SK-MEL-5 (cell line): ENCODE results near the gene THAP8. TPM values are rescaled to one million over a fixed set of nuclear protein-coding genes. Genes with fewer than 3 reads are reported as not detected.
"Not testable (repeated sequence)": the region's sequence is repeated elsewhere in the genome, so short reads cannot be mapped to it uniquely, and the experiment has no call there.

Experiments
- DNase-seq: peaks from one replicate; pipeline ENCODE4 v3.0.0-alpha.2; 2016; ENCODE audit warnings: low read depth, low spot score
- in situ Hi-C: cut with HindIII; loops from 2 replicates; pipeline ENCODE4 v1.10.0; 2016; ENCODE audit warnings: low sequenced_read_pairs, high pct_unique_total_duplicates, low pct_unique_long_range_greater_than_20kb
- total RNA-seq: library from RNA; depleted of rRNA; stranded (reverse); fragments of >200 nt; shearing (Covaris generic); gene quantifications from 2 replicates; pipeline ENCODE4 v1.2.3, GENCODE V29; 2014

The THAP8 gene
- total RNA-seq, 1 experiment from 2014 or later = 1.6 TPM

- DNase-seq = no peak
- in situ Hi-C loops = no loop called here
These were observed 10.1 kb downstream of the THAP8 start for GRCh38 chr19:36043952-36044351.

GRCh38 chr19:36041831-36042230 is 12.3 kb downstream of the THAP8 start:
- in situ Hi-C loops = no loop called here
- no peak for DNase-seq

DNA sequence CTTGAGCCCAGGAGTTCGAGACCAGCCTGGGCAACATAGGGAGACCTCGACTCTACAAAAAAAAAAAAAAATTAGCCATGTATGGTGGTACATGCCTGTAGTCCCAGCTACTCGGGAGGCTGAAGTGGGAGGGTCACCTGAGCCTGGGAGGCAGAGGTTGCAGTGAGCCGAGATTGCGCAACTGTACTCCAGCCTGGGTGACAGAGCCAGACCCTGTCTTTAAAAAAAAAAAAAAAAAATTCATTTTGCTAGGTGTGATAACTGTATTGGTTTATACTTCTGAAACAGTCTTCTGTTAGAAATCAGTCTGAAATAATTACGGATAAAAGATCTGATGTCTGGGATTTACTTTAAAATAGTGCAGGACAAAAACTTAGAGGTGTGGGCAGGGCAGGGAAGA is 13.0 kb downstream of the THAP8 start:
- in situ Hi-C loops, DNase-seq: not testable (repeated sequence)

- in situ Hi-C loops = no loop called here
- DNase-seq = no peak
These were observed 13.6 kb downstream of the THAP8 start for GRCh38 chr19:36040495-36040894.

GRCh38 chr19:36032251-36033104 is 21.6 kb downstream of the THAP8 start, which contains the start of gene CLIP3:
TSS of gene CLIP3 (minus strand) at chr19:36032873. CDS start at chr19:36032357, 516 bp downstream.
- in situ Hi-C loops = no loop called here
- DNase-seq = peak; percentile 55

GRCh38 chr19:36031308-36031707 is 22.8 kb downstream of the THAP8 start:
- in situ Hi-C loops = no loop called here
- DNase-seq = no peak

GRCh38 chr19:36030264-36031148 is 23.6 kb downstream of the THAP8 start:
- DNase-seq = no peak
- in situ Hi-C loops = no loop called here

- peak; percentile 50 for DNase-seq
- in situ Hi-C loops = no loop called here
These were observed 25.6 kb downstream of the THAP8 start for GRCh38 chr19:36028313-36029041.

GRCh38 chr19:36027696-36028095 is 26.4 kb downstream of the THAP8 start:
- in situ Hi-C loops = no loop called here

DNA sequence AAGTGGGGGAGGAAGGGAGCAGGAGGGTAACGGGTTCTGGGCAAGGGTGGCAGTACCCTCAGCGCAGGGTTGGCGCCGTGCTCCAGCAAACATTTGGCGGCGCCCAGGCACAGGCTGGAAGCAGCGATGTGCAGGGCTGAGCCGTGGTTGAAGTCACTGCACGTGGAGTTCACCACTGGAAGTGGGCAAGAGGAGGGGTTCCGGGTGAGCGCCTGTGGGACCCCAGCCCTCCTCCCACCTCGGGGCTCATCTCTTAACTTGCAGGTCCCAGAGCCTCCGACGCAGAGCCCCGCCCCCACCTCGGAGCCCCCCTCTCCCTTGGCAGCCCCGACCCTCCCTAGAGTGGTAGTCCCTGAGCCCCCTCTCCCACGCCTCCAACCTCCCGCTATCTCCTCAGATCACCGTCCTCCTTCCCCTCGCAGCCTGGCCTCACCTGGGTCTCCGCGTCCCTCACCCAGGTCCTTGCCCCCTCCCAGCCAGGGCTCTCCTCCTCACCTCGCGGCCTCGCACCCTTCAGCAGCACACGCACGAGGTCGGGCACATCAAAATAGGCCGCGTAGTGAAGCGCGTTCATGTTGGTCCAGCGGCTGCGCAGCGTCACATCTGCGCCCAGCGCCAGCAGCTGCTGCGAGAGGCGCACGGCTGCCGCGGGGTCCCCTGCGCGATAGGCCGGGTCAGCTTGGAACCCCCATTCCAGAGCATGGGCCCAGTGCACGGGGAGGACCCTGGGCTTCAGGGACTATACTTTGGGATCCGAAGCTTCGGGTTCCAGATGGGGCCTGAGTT is 27.8 kb downstream of the THAP8 start:
- in situ Hi-C loops = no loop called here
- DNase-seq = no peak

More at GRCh38 chr19:36027696-36028095, 26.4 kb downstream of the THAP8 start:
- no peak for DNase-seq

GRCh38 chr19:36025541-36025940 is 28.5 kb downstream of the THAP8 start:
- in situ Hi-C loops = no loop called here
- DNase-seq = no peak

DNA sequence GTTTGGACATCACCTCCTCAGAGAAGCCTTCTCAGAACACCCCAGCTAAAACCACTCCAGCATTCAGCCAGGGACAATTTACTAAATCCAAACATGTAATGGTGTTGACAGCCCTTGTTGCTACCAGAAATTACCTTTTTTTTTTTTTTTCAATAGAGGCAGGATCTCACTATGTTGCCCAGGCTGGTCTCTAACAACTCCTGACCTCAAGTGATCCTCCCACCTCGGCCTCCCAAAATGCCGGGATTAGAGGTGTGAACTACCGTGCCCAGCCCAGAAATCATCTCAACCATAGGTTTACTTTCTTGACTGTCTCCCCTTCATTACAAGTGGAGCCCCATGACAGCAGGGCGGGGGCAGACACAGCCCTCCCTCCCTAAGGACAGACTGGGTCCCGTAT is 30.7 kb downstream of the THAP8 start:
- no peak for DNase-seq
- in situ Hi-C loops = no loop called here

GRCh38 chr19:36019061-36019670 is 34.9 kb downstream of the THAP8 start:
- DNase-seq = no peak
- in situ Hi-C loops = no loop called here

DNA sequence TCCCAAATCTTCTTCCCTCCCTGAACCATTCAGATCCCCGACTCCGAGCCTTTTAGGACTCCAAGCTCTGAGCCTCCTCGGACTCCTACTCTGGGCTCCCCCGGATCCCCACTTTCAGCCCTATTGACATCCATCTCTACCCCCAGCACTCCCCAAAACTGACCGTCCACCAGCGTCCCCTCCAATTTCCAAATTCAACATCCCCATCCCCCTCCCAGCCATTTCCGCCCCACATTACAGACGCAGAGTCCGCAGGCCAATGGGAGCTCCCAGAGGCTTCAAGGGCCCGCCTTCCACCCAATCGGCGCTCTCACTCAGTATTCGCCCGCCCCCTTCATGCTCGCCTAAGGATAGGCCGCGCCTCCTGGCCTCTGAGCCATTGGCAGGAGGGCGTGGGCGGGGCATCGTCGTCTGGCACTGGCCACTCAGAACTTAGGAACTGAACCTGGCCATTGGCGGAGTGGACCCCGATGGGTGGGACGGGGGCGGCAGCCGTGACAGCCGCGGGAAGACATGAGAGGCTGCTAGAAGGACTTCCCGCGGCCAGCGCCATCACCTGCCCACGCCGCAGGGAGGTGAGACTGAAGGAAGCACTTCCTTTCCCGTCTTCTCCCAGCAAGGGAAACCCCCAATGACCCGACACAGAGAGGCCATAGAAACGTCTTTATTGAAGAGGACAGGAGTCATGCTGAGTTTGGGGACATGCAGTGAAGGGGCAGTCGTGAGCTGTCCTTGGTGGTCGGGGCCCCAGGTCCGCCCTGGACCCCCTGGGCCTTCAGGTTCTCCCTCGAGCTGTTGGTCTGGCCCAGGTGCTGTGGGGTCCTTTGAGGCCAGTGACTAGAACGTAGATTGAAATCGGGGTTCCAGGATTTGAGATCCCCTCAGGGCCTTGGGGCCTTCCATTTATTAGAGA is 39.8 kb downstream of the THAP8 start, which contains the start of gene ALKBH6:
TSS of gene ALKBH6 (minus strand) at position 202 of the 913 bp plus-strand sequence. CDS start 816 bp downstream, outside the sequence.
- in situ Hi-C loops = no loop called here
- peak; percentile 99 for DNase-seq

- no peak for DNase-seq
- in situ Hi-C loops = no loop called here
These were observed 40.6 kb downstream of the THAP8 start for GRCh38 chr19:36013280-36014011.
